HL-60 (cell line): Measurements from ENCODE around the gene CLDN11.

Experiments
- POLR2AphosphoS5 ChIP-seq: IDR thresholded peaks from 2 replicates; pipeline ENCODE4 v1.6.1; 2012; ENCODE audit warnings: low read depth
- TF ChIP-seq, protein P1 (sequence below): IDR thresholded peaks from one replicate; pipeline ENCODE4 v1.5.1; 2011; ENCODE audit warnings: low read length, control low read depth, inconsistent platforms; ENCODE audit not compliant: insufficient read depth
- TF ChIP-seq, protein P2 (sequence below): IDR thresholded peaks from 2 replicates; pipeline ENCODE4 v1.6.1; 2012; ENCODE audit warnings: low read depth; ENCODE audit not compliant: insufficient replicate concordance

- TF ChIP-seq, protein P1, sequence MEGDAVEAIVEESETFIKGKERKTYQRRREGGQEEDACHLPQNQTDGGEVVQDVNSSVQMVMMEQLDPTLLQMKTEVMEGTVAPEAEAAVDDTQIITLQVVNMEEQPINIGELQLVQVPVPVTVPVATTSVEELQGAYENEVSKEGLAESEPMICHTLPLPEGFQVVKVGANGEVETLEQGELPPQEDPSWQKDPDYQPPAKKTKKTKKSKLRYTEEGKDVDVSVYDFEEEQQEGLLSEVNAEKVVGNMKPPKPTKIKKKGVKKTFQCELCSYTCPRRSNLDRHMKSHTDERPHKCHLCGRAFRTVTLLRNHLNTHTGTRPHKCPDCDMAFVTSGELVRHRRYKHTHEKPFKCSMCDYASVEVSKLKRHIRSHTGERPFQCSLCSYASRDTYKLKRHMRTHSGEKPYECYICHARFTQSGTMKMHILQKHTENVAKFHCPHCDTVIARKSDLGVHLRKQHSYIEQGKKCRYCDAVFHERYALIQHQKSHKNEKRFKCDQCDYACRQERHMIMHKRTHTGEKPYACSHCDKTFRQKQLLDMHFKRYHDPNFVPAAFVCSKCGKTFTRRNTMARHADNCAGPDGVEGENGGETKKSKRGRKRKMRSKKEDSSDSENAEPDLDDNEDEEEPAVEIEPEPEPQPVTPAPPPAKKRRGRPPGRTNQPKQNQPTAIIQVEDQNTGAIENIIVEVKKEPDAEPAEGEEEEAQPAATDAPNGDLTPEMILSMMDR: no peak
- TF ChIP-seq, protein P2, sequence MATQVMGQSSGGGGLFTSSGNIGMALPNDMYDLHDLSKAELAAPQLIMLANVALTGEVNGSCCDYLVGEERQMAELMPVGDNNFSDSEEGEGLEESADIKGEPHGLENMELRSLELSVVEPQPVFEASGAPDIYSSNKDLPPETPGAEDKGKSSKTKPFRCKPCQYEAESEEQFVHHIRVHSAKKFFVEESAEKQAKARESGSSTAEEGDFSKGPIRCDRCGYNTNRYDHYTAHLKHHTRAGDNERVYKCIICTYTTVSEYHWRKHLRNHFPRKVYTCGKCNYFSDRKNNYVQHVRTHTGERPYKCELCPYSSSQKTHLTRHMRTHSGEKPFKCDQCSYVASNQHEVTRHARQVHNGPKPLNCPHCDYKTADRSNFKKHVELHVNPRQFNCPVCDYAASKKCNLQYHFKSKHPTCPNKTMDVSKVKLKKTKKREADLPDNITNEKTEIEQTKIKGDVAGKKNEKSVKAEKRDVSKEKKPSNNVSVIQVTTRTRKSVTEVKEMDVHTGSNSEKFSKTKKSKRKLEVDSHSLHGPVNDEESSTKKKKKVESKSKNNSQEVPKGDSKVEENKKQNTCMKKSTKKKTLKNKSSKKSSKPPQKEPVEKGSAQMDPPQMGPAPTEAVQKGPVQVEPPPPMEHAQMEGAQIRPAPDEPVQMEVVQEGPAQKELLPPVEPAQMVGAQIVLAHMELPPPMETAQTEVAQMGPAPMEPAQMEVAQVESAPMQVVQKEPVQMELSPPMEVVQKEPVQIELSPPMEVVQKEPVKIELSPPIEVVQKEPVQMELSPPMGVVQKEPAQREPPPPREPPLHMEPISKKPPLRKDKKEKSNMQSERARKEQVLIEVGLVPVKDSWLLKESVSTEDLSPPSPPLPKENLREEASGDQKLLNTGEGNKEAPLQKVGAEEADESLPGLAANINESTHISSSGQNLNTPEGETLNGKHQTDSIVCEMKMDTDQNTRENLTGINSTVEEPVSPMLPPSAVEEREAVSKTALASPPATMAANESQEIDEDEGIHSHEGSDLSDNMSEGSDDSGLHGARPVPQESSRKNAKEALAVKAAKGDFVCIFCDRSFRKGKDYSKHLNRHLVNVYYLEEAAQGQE: no peak
- TF ChIP-seq POLR2AphosphoS5: no peak
Measured at GRCh38 chr3:170467571-170468147, 49.0 kb downstream of the CLDN11 start.
